ENCODE data around the gene SSPN. TPM values are rescaled to one million over a fixed set of nuclear protein-coding genes. Genes with fewer than 3 reads are reported as not detected.

The SSPN gene
- total RNA-seq, 4 donors from 2014 or later, result 35.9 to 65.4 (median 53.3) TPM

DNA sequence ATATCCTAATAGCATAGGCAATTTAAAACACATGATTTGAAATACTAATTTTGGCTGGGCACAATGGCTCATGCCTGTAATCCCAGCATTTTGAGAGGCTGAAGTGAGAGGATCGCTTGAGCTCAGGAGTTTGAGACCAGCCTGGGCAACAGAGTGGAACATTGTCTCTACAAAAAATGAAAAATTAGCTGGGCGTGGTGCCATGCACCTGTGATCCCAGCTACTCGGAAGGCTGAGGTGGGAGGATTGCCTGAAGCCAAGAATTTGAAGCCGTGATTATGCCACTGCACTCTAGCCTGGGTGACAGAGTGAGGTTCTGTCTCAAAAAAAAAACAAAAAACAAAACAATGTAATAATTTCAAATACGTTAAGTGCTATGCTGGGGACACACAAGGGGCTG lies 83.3 kb downstream of the SSPN start:
- 76 to 87% methylated on average over 3 to 5 of the region's 5 CpGs for WGBS, 2 donors (ENCODE audit: low coverage in 1 of 2)
- Histone ChIP-seq H3K36me3 (no peaks in the 10 kb centered on the region), H3K4me1 (peaks cover 0 to 18% (median 12%) of the 10 kb centered on the region in 3 donors), H3K4me3 (no peak overlapping the region), H3K9me3 (no peaks in the 10 kb centered on the region), H3K27ac (no peak overlapping the region), H3K27me3 (no peaks in the 10 kb centered on the region)
- no peak for ATAC-seq
- TF ChIP-seq POLR2AphosphoS5 (IDR thresholded peaks at IDR 0.05) (no peak), EP300 (IDR thresholded peaks at IDR 0.05) (no peak), POLR2A (IDR thresholded peaks at IDR 0.05) (no peak)
- TF ChIP-seq, protein P1, sequence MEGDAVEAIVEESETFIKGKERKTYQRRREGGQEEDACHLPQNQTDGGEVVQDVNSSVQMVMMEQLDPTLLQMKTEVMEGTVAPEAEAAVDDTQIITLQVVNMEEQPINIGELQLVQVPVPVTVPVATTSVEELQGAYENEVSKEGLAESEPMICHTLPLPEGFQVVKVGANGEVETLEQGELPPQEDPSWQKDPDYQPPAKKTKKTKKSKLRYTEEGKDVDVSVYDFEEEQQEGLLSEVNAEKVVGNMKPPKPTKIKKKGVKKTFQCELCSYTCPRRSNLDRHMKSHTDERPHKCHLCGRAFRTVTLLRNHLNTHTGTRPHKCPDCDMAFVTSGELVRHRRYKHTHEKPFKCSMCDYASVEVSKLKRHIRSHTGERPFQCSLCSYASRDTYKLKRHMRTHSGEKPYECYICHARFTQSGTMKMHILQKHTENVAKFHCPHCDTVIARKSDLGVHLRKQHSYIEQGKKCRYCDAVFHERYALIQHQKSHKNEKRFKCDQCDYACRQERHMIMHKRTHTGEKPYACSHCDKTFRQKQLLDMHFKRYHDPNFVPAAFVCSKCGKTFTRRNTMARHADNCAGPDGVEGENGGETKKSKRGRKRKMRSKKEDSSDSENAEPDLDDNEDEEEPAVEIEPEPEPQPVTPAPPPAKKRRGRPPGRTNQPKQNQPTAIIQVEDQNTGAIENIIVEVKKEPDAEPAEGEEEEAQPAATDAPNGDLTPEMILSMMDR (IDR thresholded peaks at IDR 0.05), result no peak

DNA sequence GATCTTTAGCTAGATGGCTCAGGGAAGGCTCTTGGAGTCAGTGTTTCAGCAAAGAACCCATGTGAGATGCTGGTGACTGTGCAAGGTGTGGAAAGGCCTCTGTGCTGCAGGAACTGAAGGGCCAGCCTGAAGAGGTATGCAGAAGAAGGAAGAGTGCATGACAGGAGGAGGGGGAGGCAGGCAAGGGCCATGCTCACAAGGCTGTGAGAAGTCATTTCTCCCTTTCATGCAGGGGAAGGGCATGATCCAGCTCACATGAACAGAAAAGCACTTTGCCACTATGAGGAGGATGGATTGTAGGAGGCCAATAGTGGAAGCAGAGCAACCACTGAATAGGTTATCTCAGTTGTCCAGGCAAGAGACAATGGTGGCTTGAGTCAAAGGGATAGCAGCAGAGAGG lies 83.7 kb downstream of the SSPN start:
- H3K36me3 ChIP-seq, result no peaks in the 10 kb centered on the region
- no peaks in the 10 kb centered on the region for H3K9me3 ChIP-seq
- TF ChIP-seq, protein P1 (IDR thresholded peaks at IDR 0.05), result no peak
- TF ChIP-seq POLR2A (IDR thresholded peaks at IDR 0.05) (no peak), EP300 (IDR thresholded peaks at IDR 0.05) (no peak), POLR2AphosphoS5 (IDR thresholded peaks at IDR 0.05) (no peak)
- peaks cover 0 to 13% (median 9%) of the 10 kb centered on the region in 3 donors for H3K4me1 ChIP-seq
- H3K27ac ChIP-seq, result no peak overlapping the region
- ATAC-seq, result no peak
- no peak overlapping the region for H3K4me3 ChIP-seq
- no peaks in the 10 kb centered on the region for H3K27me3 ChIP-seq

DNA sequence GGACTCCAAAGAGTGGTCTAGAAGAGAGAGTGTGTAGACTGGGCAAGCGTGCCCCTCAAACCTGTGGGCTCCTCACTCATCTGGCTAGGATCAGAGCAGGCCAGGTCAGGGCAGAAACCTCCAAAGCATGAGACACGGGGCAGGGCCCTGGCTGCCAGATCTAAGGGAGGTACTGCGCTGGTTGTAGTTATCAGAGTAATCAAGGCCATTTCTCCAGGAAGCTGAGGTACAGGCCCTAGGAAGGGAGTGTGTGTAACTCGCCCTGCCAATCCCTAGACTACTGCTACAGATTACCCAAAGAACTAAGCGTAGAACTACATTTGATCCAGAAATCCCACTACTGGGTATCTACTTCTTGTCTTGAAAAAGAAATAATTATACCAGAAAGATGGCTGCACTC lies 84.5 kb downstream of the SSPN start:
- ATAC-seq, result no peak
- Histone ChIP-seq H3K27ac (no peak overlapping the region), H3K4me3 (no peak overlapping the region), H3K36me3 (no peaks in the 10 kb centered on the region), H3K4me1 (peaks cover 0 to 5% (median 2%) of the 10 kb centered on the region in 3 donors), H3K27me3 (no peaks in the 10 kb centered on the region), H3K9me3 (no peaks in the 10 kb centered on the region)
- WGBS, 2 donors (ENCODE audit: low coverage in 1 of 2), result 85 to 90% methylated on average over 2 of the region's 5 CpGs
- TF ChIP-seq, protein P1 (IDR thresholded peaks at IDR 0.05), result no peak
- TF ChIP-seq EP300 (IDR thresholded peaks at IDR 0.05), result no peak
- TF ChIP-seq POLR2A (IDR thresholded peaks at IDR 0.05), result no peak
- TF ChIP-seq POLR2AphosphoS5 (IDR thresholded peaks at IDR 0.05), result no peak

DNA sequence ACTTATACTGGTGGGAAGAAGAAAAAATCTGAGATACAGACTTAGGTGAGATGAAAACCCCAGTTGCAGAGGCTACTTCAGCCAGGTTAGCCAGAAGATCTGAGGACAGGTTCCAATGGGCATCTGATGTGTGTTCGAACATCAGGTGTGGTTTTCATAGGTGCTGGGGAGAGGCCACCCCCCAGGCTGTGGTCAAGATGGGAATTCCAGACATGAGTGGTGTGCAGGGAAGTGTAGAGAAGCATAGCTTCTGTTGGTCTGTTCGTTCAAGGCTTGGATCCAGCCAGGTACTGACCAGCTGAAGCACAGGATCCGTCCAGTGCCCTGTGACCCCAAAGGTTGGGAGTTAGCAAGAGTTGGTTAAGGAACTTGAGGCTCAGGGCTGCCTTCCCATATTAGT lies 85.5 kb downstream of the SSPN start:
- Histone ChIP-seq H3K4me3 (no peak overlapping the region), H3K27ac (no peak overlapping the region), H3K27me3 (no peaks in the 10 kb centered on the region), H3K36me3 (no peaks in the 10 kb centered on the region), H3K4me1 (no peaks in the 10 kb centered on the region), H3K9me3 (peaks cover 0 to 2% (median 0%) of the 10 kb centered on the region in 3 donors)
- no peak for TF ChIP-seq POLR2A (IDR thresholded peaks at IDR 0.05)
- TF ChIP-seq, protein P1 (IDR thresholded peaks at IDR 0.05), result no peak
- no peak for TF ChIP-seq POLR2AphosphoS5 (IDR thresholded peaks at IDR 0.05)
- no peak for TF ChIP-seq EP300 (IDR thresholded peaks at IDR 0.05)
- 85 to 100% methylated on average over 1 to 3 of the region's 3 CpGs for WGBS, 2 donors (ENCODE audit: low coverage in 1 of 2)
- ATAC-seq, result no peak

DNA sequence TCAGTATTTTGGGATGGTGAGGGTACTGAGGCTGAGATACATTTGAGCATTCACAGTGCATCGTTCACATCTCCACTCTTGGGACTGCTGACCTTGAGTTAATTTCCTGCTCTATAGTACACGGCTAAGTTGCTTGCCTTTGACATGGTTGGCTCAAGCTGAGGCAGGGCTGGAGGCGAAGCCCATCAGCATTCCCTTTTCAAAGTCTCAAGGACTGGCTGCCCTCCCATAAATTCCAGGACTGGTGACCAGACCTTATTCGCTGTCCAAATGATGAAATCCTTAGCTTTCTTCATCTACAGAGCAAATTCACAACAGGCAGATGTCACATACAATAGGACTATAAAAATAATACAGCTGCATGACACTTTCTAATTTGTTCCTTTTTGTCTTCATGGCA lies 85.9 kb downstream of the SSPN start:
- no peak overlapping the region for H3K4me3 ChIP-seq
- no peaks in the 10 kb centered on the region for H3K36me3 ChIP-seq
- H3K27me3 ChIP-seq, result no peaks in the 10 kb centered on the region
- no peaks in the 10 kb centered on the region for H3K4me1 ChIP-seq
- WGBS, 2 donors (ENCODE audit: low coverage in 1 of 2), result 53 to 60% methylated on average over 2 to 3 of the region's 4 CpGs
- no peak overlapping the region for H3K27ac ChIP-seq
- ATAC-seq, result peak; percentile 74
- TF ChIP-seq POLR2AphosphoS5 (IDR thresholded peaks at IDR 0.05) (no peak), EP300 (IDR thresholded peaks at IDR 0.05) (no peak), POLR2A (IDR thresholded peaks at IDR 0.05) (no peak)
- TF ChIP-seq, protein P1 (IDR thresholded peaks at IDR 0.05), result no peak
- H3K9me3 ChIP-seq, result peaks cover 0 to 6% (median 0%) of the 10 kb centered on the region in 3 donors
